Measurements from ENCODE around the gene CDK5RAP1.

The CDK5RAP1 gene

GRCh38 chr20:33333616-33334015 lies 67.7 kb downstream of the CDK5RAP1 start:
- DNase-seq (ENCODE audit: low read depth in 2 of 2) = no peak

DNA sequence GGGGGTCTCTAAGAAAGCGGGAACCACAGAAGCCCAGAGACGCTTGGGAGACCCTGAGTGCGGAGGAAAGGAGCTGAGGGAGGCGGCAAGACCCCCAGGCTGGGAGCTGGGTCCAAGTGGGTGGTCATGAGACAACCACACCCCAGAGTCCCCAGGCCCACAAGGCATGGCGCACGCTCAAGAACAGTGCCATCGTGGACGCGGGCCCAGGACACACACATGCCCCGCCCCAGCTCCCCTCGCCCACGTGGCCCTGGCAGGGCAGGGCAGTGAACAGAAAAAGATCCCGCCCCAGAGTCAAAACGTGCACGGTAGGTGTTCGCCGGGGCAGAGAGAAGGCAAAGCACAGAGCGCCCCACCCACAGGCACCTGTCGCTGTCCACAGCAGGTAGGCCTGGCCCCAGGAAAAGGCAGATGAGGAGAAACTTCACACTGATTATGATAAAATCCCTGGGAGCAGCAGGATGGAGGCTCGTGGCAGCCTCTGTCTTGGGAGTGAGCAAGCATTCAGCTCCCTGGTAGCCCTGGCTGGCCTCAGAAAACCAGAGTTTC lies 68.3 kb downstream of the CDK5RAP1 start:
- DNase-seq (ENCODE audit: low read depth in 2 of 2) = no peak

DNA sequence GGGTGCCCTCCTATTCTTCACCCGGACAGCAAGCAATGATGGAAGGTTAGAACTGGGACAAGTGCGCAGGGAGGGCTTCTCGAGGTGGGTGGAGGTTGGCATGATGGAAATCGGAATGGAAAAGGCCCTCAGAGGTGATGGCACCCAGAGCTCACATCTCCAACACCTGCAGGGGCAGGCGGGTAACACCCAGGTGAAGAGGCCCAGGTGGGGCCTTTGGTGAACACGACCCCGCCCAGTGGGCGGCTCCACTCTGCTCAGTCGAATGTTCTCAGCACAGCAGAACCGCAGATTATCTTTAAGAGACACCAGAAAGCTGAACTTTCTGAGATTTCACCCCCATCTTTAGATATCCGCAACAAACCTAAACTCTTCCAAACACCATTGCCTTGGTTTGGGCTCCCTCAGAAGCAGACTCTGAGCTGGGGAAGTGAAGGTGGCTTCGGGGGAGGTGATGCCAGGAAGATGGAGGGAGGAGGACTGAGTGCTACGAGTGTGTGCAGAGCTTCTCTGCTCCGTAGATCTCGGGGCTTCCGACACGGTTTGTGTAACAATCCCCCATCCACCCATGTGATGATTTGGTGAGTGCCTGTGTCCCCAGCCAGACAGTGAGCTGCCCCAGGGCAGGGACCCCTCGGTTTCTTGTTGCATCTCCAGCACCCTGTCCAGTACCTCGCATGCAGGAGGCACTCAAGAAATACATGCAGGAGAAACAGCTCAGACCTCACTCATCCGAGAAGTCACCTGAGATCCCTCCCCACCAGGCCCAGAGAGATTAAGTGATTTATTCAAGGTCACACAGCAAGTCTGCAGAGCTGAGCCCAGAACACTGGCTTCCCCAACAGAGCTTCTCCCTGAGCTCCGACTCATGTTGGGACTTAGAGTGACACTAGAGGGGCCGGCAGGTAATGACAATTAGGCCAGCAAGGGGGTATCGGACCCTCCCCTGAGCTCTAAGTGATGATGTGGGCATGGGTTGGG lies 72.9 kb downstream of the CDK5RAP1 start:
- DNase-seq (ENCODE audit: low read depth in 2 of 2) = no peak

- DNase-seq (ENCODE audit: low read depth in 2 of 2) = no peak
Observed at GRCh38 chr20:33325350-33325749, 76.0 kb downstream of the CDK5RAP1 start.

DNA sequence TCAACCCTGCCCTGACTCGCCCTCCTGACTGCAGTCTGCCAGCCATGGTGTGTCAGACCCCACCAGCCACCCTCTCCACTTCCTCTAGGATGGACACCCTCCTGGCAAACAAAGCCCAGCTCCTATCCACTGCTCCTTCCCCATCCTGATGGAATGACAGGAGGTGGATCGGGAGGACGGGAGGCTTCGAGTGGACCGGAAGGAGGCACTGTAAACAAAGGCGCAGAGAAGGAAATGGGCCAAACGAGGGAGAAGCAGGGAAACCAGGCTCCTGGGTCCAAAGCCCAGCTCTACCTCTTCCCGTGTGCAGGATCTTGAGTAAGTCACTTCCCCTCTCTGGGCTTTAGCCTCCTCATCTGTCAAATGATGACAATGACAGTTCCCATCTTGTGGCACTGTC lies 78.1 kb downstream of the CDK5RAP1 start:
- DNase-seq (ENCODE audit: low read depth in 2 of 2) = no peak

GRCh38 chr20:33322456-33322855 lies 78.9 kb downstream of the CDK5RAP1 start:
- no peak for DNase-seq (ENCODE audit: low read depth in 2 of 2)

DNA sequence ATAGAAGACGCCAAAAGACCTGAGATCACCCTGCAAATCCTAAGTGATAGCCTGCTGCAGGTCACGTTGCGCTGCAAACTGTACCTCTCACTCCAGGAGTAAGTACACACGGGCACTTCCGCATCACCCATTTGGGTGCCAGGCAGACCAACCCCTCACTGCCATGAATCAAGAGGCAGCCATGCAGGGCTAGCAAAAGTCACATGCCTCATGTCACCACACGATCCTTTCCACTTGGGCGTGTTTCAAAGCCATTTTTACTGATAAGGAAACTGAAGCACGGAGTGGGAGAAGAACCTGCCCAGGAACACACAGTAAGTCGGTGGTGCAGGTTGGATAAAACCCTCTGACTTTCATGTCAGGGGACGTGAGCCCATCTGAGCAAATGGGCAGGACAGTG lies 81.3 kb downstream of the CDK5RAP1 start:
- no peak for DNase-seq (ENCODE audit: low read depth in 2 of 2)

- no peak for DNase-seq (ENCODE audit: low read depth in 2 of 2)
Observed at GRCh38 chr20:33318096-33318429, 83.3 kb downstream of the CDK5RAP1 start.

- no peak for DNase-seq (ENCODE audit: low read depth in 2 of 2)
Observed at GRCh38 chr20:33317424-33318095, 83.8 kb downstream of the CDK5RAP1 start.

DNA sequence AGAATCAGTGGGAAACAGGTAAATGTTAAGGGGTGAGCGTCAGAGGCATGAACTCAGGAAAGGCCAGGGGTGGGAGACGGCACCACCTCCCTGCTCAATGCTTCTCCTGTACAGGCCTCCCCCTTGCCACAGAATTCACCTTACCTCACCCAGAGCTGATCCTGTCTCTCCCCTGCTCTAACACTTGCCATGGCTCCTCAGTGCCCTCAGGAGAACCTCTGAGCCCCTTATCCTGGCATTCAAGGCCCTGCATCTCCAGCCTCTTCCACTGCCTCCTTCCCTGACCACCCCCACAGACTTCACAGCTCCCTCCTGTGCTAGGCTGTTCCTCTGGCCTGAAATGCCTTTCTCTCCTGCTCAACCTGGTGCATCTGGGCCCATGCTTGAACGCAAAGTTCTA lies 84.4 kb downstream of the CDK5RAP1 start:
- no peak for DNase-seq (ENCODE audit: low read depth in 2 of 2)

GRCh38 chr20:33316343-33316742 lies 85.0 kb downstream of the CDK5RAP1 start:
- no peak for DNase-seq (ENCODE audit: low read depth in 2 of 2)

DNA sequence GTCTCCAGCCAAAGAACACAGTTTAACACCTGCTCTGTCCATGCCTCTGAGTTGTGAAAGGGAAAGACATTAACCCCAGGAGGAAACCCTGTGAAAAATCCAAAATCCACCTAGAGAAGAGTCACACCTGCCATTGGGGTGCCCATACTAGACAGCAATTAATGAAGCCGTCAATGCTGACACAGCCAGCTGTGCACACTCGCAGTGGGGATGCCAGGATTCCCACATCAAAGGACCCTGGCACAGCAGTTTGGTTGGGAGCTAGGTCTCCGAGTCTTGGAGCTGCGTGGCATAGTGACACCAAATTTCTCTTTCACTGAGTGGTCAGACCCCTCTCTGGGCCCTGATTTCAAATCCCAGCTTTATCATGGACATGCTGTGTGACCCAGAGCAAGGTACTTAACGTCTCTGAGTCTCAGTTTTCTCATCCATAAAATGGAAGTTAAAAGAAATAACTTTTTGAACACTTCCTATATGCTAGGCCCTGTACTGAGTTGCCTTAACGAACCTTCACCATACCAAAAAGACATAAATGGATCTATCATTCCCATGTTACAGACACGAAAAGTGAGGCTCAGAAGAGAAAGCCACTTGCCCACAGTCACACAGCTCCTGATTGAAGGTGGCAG lies 87.5 kb downstream of the CDK5RAP1 start:
- DNase-seq (ENCODE audit: low read depth in 2 of 2) = no peak

DNA sequence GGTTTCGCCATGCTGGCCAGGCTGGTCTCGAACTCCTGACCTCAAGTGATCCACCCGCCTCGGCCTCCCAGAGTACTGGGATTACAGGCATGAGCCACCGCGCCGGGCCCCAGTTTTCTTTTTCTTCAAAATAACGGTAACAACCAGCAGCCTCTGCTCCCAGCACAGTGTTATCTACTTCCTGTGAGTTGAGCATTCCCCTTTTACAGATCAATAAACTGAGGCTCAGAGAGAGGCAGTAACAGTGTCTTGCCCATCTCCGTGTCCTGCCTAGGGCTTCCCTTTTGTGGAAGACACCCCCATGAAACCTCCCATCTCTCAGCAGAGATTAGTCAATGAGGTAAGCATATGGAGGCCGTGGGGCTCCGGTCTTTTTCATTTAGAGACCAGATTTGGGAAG lies 88.7 kb downstream of the CDK5RAP1 start:
- DNase-seq (ENCODE audit: low read depth in 2 of 2) = no peak

- no peak for DNase-seq (ENCODE audit: low read depth in 2 of 2)
Observed at GRCh38 chr20:33311996-33312395, 89.3 kb downstream of the CDK5RAP1 start.

DNA sequence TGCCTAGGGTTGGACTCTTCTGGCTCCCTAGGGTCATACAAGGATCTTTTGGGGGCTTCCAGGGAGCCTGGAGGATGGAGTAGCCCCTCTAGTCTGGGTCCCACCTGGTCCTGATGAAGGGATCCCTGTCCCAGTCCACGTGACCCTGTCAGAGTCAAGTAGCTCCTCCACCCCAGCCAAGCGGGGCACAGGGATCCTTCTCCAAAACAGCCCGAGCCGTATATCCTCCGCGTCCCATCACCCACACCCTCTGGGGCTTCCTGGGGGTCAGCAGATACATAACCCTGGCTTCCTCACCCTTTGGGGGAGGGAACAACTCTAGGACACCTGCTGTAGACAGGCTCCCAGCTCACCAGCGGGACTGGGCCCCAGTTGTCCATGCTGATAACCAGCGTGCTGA lies 90.3 kb downstream of the CDK5RAP1 start:
- no peak for DNase-seq (ENCODE audit: low read depth in 2 of 2)

DNA sequence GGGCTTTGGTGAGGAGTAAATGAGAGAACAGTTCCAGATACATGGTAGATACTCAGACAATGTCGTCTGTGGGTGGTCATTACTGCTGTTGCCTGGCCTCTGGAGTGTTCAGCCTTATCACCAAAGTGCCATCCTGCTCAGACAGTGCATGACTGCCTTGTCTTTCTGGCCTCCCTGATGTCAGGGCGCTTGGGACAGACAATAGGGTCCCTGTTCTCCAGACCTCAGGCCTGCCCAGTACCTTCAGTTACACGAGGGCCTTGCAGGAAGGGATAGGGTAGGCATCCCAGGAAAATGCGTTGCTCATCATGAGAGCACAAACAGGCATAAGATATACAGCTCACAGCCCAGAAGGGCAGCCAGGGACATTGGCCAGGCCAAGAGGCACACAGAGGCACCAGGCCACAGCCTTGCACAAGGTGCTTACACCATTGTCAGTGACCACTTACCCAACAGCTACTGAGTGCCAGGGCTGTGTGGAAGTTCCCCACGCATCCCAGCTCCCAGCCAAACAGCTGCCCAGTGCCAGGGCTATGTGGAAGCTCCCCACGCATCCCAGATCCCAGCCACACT lies 90.9 kb downstream of the CDK5RAP1 start:
- no peak for DNase-seq (ENCODE audit: low read depth in 2 of 2)

DNA sequence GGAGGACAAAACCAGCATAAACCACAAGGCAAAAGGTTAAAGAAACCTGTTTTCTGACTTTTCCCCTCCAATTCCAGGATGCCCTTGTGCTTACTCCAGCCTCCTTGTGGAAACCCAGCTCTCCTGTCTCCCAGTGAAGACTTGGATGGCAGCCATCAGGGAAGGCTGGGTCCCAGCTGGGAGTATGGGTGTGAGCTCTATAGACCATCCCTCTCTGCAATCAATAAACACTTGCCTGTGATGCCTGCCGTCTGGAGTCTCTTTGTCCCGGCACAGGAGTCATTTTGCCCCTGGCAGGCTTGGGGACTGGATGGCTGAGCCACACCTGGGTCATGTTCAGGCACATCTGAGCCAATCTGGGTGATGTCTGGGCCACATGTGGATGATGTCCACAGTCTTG lies 91.7 kb downstream of the CDK5RAP1 start:
- DNase-seq (ENCODE audit: low read depth in 2 of 2) = no peak
